ENCODE data around the gene RS1. TPM values are rescaled to one million over a fixed set of nuclear protein-coding genes. Genes with fewer than 3 reads are reported as not detected.
A peak's percentile ranks its signal among the peaks of the same experiment; 100 is the strongest.

The RS1 gene
- total and polyA plus RNA-seq, 10 of the 15 experiments (the other 5 are each of a cell fraction or from before 2014, with no cell fraction given), result 0.04 to 0.26 TPM; not detected in 8

DNA sequence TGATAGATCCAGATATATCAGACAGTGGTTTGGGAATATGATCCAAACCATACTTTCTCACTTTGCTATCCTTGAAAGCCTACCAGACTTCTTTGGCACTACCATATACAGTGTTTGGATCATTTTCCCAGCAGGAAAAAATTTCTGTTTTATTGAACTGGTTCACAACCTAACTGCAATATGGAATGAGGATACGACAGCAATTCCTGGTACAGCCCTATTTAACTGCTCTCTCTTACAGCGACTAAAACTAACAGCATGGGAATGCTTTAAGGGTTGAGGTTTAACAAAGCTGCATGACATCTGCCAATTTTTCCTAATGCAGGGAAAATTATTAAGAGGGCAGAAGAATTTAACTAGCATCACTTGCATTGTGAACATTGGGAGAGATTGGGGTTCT, 47.3 kb downstream of the RS1 start (continued):
- TF ChIP-seq RBBP5 (conservative IDR thresholded peaks at IDR 0.05) (no peak), YY1 (IDR thresholded peaks at IDR 0.05; ENCODE audit: low read depth, low read length) (no peak), ESRRA (IDR thresholded peaks at IDR 0.05; ENCODE audit: low read length) (no peak), STAT3 (IDR thresholded peaks at IDR 0.05; ENCODE audit: low read depth, low read length) (no peak), RCOR1 (conservative IDR thresholded peaks at IDR 0.05; ENCODE audit: low read depth, low read length) (no peak), BCLAF1 (IDR thresholded peaks at IDR 0.05) (no peak)
- TF ChIP-seq, protein P1, sequence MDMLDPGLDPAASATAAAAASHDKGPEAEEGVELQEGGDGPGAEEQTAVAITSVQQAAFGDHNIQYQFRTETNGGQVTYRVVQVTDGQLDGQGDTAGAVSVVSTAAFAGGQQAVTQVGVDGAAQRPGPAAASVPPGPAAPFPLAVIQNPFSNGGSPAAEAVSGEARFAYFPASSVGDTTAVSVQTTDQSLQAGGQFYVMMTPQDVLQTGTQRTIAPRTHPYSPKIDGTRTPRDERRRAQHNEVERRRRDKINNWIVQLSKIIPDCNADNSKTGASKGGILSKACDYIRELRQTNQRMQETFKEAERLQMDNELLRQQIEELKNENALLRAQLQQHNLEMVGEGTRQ (IDR thresholded peaks at IDR 0.05; ENCODE audit: borderline replicate concordance, low read depth, low read length), result no peak

- Histone ChIP-seq H2AFZ (ENCODE audit: control insufficient read depth, low read depth, low read length) (no peak overlapping the region), H3K4me1 (ENCODE audit: control insufficient read depth, insufficient read depth, low read length) (no peaks in the 10 kb centered on the region), H3K9ac (ENCODE audit: control insufficient read depth, insufficient read depth, low read length) (no peak overlapping the region), H3K4me2 (ENCODE audit: control insufficient read depth, insufficient read depth) (no peak overlapping the region), H3K27me3 (replicated peaks in 1 of 2; ENCODE audit: control insufficient read depth in 2 of 2, insufficient read depth in 2 of 2, low read length in 1 of 2) (no peaks in the 10 kb centered on the region), H3K27ac (ENCODE audit: control insufficient read depth, insufficient read depth) (no peak overlapping the region), H3K36me3 (ENCODE audit: control insufficient read depth in 2 of 2, insufficient read depth in 2 of 2, low read length in 1 of 2) (no peaks in the 10 kb centered on the region), H4K20me1 (ENCODE audit: control insufficient read depth, insufficient read depth) (no peaks in the 10 kb centered on the region), H3K79me2 (ENCODE audit: control insufficient read depth, insufficient read depth, low read length) (no peaks in the 10 kb centered on the region), H3K4me3 (no peak overlapping the region), H3K9me3 (replicated peaks; ENCODE audit: control insufficient read depth, insufficient read depth, low read length) (no peaks in the 10 kb centered on the region)
- in situ Hi-C loops (cut with MboI) (no loop called here), intact Hi-C loops (cut with micrococcal nuclease; ENCODE audit: unreplicated experiment) (no loop called here)
- no TSS peak for BruUV-seq (replicated peaks)
- FAIRE-seq, result peak; percentile 7
- SMC1A ChIA-PET (ENCODE audit: uncharacterized antibody, unreplicated experiment), result no interaction called here
- CTCF ChIA-PET, result no interaction called here
- 52% methylated on average over 8 of the region's 8 CpGs for WGBS (ENCODE audit: insufficient coverage, insufficient replicate concordance, low lambda C conversion rate, missing lambda C conversion rate)
- RAD21 ChIA-PET (ENCODE audit: unreplicated experiment), result no interaction called here
- peak; percentile 7 for DNase-seq (ENCODE audit: low read depth, low spot score)
- POLR2A ChIA-PET, result no interaction called here
- peak; percentile 56 for ATAC-seq
- TF ChIP-seq, protein P2, sequence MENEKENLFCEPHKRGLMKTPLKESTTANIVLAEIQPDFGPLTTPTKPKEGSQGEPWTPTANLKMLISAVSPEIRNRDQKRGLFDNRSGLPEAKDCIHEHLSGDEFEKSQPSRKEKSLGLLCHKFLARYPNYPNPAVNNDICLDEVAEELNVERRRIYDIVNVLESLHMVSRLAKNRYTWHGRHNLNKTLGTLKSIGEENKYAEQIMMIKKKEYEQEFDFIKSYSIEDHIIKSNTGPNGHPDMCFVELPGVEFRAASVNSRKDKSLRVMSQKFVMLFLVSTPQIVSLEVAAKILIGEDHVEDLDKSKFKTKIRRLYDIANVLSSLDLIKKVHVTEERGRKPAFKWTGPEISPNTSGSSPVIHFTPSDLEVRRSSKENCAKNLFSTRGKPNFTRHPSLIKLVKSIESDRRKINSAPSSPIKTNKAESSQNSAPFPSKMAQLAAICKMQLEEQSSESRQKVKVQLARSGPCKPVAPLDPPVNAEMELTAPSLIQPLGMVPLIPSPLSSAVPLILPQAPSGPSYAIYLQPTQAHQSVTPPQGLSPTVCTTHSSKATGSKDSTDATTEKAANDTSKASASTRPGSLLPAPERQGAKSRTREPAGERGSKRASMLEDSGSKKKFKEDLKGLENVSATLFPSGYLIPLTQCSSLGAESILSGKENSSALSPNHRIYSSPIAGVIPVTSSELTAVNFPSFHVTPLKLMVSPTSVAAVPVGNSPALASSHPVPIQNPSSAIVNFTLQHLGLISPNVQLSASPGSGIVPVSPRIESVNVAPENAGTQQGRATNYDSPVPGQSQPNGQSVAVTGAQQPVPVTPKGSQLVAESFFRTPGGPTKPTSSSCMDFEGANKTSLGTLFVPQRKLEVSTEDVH (IDR thresholded peaks at IDR 0.05; ENCODE audit: low read depth, partially characterized antibody), result no peak
- TF ChIP-seq RUNX3 (IDR thresholded peaks at IDR 0.05; ENCODE audit: low read length), result peak; percentile 35; the same call in 1 of the 2 replicates
- no peak for TF ChIP-seq BRCA1 (IDR thresholded peaks at IDR 0.05; ENCODE audit: low read depth, low read length)
- TF ChIP-seq CREM (IDR thresholded peaks at IDR 0.05; ENCODE audit: low read depth), result no peak
- TF ChIP-seq SUPT20H (IDR thresholded peaks at IDR 0.05; ENCODE audit: borderline replicate concordance, control insufficient read depth, low read depth, low read length), result no peak
- TF ChIP-seq SIN3A (IDR thresholded peaks at IDR 0.05; ENCODE audit: low read depth, low read length), result no peak
- TF ChIP-seq ATF2 (IDR thresholded peaks at IDR 0.05; ENCODE audit: low read length), result peak; percentile 51; the same call in 1 of the 2 replicates
- TF ChIP-seq, protein P3, sequence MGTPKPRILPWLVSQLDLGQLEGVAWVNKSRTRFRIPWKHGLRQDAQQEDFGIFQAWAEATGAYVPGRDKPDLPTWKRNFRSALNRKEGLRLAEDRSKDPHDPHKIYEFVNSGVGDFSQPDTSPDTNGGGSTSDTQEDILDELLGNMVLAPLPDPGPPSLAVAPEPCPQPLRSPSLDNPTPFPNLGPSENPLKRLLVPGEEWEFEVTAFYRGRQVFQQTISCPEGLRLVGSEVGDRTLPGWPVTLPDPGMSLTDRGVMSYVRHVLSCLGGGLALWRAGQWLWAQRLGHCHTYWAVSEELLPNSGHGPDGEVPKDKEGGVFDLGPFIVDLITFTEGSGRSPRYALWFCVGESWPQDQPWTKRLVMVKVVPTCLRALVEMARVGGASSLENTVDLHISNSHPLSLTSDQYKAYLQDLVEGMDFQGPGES (IDR thresholded peaks at IDR 0.05), result no peak
- TF ChIP-seq CHD1 (IDR thresholded peaks at IDR 0.05; ENCODE audit: low read depth, low read length), result no peak
These were observed 51.6 kb downstream of the RS1 start for GRCh38 chrX:18620349-18620748.

Data from GM12878 (cell line).